Parathyroid adenoma (tissue), 2 donors: ENCODE results near the gene CACNA1C.
A peak's percentile ranks its signal among the peaks of the same experiment; 100 is the strongest.

ENCODE experiments used
- H2AFZ ChIP-seq: fragments of 300-600 bp; sonication (generic); one replicate; pipeline ENCODE4 v1.7.0; 2017; ENCODE audit warnings: antibody characterized with exemption, mild to moderate bottlenecking
- H3K27ac ChIP-seq: fragments of 300-600 bp; sonication (generic); one replicate; pipeline ENCODE4 v1.7.0; 2017
- H3K27me3 ChIP-seq: fragments of 300-600 bp; sonication (generic); one replicate; pipeline ENCODE4 v1.7.0; 2017; ENCODE audit warnings: low read length; ENCODE audit not compliant: control insufficient read depth, insufficient read depth
- H3K36me3 ChIP-seq: fragments of 300-600 bp; sonication (generic); one replicate; pipeline ENCODE4 v1.7.0; 2017; ENCODE audit warnings: low read length; ENCODE audit not compliant: control insufficient read depth, insufficient read depth
- H3K4me1 ChIP-seq: fragments of 300-600 bp; sonication (generic); one replicate; pipeline ENCODE4 v1.7.0; 2017; ENCODE audit warnings: control low read depth
- H3K4me2 ChIP-seq: fragments of 300-600 bp; sonication (generic); one replicate; pipeline ENCODE4 v1.7.0; 2017; ENCODE audit warnings: low read length
- H3K4me3 ChIP-seq: fragments of 300-600 bp; sonication (generic); one replicate; pipeline ENCODE4 v1.7.0; 2017; ENCODE audit warnings: low read depth, low read length
- H3K79me2 ChIP-seq: fragments of 300-600 bp; sonication (generic); one replicate; pipeline ENCODE4 v1.7.0; 2017; ENCODE audit warnings: control low read depth
- H3K9ac ChIP-seq: fragments of 300-600 bp; sonication (generic); one replicate; pipeline ENCODE4 v1.7.0; 2017; ENCODE audit warnings: mild to moderate bottlenecking
- H3K9me3 ChIP-seq: fragments of 300-600 bp; sonication (generic); one replicate; pipeline ENCODE4 v1.7.0; 2017; ENCODE audit warnings: low read length; ENCODE audit not compliant: control insufficient read depth
- CTCF ChIP-seq: fragments of 300-600 bp; sonication (generic); IDR thresholded peaks from one replicate; pipeline ENCODE4 v1.7.0; 2017; ENCODE audit warnings: antibody characterized with exemption, mild to moderate bottlenecking
- donor health status: primary hyperparathyroidism.

CACNA1C gene

GRCh38 chr12:2390850-2391390, 338.1 kb downstream of the CACNA1C start:
- TF ChIP-seq CTCF: no peak
- H3K9ac ChIP-seq: no peak overlapping the region
- H3K4me3 ChIP-seq: no peak overlapping the region
- H3K36me3 ChIP-seq: no peaks in the 10 kb centered on the region
- no peaks in the 10 kb centered on the region for H3K27me3 ChIP-seq
- no peaks in the 10 kb centered on the region for H3K4me1 ChIP-seq
- H3K9me3 ChIP-seq: no peaks in the 10 kb centered on the region
- H3K79me2 ChIP-seq: no peaks in the 10 kb centered on the region
- H2AFZ ChIP-seq: no peak overlapping the region
- H3K4me2 ChIP-seq: no peak overlapping the region
- H3K27ac ChIP-seq: no peak overlapping the region

GRCh38 chr12:2391740-2392331, 339.0 kb downstream of the CACNA1C start:
- Histone ChIP-seq H3K9ac (no peak overlapping the region), H3K9me3 (no peaks in the 10 kb centered on the region), H3K27me3 (no peaks in the 10 kb centered on the region), H3K4me1 (no peaks in the 10 kb centered on the region), H3K79me2 (no peaks in the 10 kb centered on the region), H3K4me3 (no peak overlapping the region), H3K4me2 (no peak overlapping the region), H3K27ac (no peak overlapping the region), H3K36me3 (no peaks in the 10 kb centered on the region), H2AFZ (no peak overlapping the region)
- no peak for TF ChIP-seq CTCF

GRCh38 chr12:2393016-2393415, 340.2 kb downstream of the CACNA1C start:
- Histone ChIP-seq H3K36me3 (no peaks in the 10 kb centered on the region), H3K9me3 (no peaks in the 10 kb centered on the region), H3K4me1 (no peaks in the 10 kb centered on the region), H3K4me3 (no peak overlapping the region), H3K4me2 (no peak overlapping the region), H3K27ac (no peak overlapping the region), H2AFZ (no peak overlapping the region), H3K27me3 (no peaks in the 10 kb centered on the region), H3K9ac (no peak overlapping the region), H3K79me2 (no peaks in the 10 kb centered on the region)
- no peak for TF ChIP-seq CTCF

GRCh38 chr12:2393996-2394395, 341.2 kb downstream of the CACNA1C start:
- Histone ChIP-seq H3K9ac (no peak overlapping the region), H3K36me3 (no peaks in the 10 kb centered on the region), H3K27ac (no peak overlapping the region), H3K4me3 (no peak overlapping the region), H3K27me3 (no peaks in the 10 kb centered on the region), H3K9me3 (no peaks in the 10 kb centered on the region), H3K79me2 (no peaks in the 10 kb centered on the region), H2AFZ (no peak overlapping the region), H3K4me1 (no peaks in the 10 kb centered on the region), H3K4me2 (no peak overlapping the region)
- TF ChIP-seq CTCF: no peak

- Histone ChIP-seq H3K9me3 (no peaks in the 10 kb centered on the region), H3K4me1 (no peaks in the 10 kb centered on the region), H3K27ac (no peak overlapping the region)
These were observed 342.7 kb downstream of the CACNA1C start for GRCh38 chr12:2395354-2395977.

More at GRCh38 chr12:2395354-2395977, 342.7 kb downstream of the CACNA1C start:
- Histone ChIP-seq H3K36me3 (no peaks in the 10 kb centered on the region), H3K9ac (no peak overlapping the region), H2AFZ (no peak overlapping the region), H3K4me2 (no peak overlapping the region), H3K4me3 (no peak overlapping the region), H3K27me3 (no peaks in the 10 kb centered on the region), H3K79me2 (no peaks in the 10 kb centered on the region)
- TF ChIP-seq CTCF: peak; percentile 70
